C4-2B (cell line): ENCODE measurements around the gene MAP4K3.
"Not testable (repeated sequence)": the region's sequence is repeated elsewhere in the genome, so short reads cannot be mapped to it uniquely, and the experiment has no call there.

Experiments
- CTCF ChIP-seq: fragments of 450-650 bp; conservative IDR thresholded peaks from 2 replicates; pipeline ENCODE4 v1.5.1; 2017; ENCODE audit warnings: mild to moderate bottlenecking
- ZFX ChIP-seq: fragments of 450-650 bp; IDR thresholded peaks from 2 replicates; pipeline ENCODE4 v1.6.1; 2017

- TF ChIP-seq CTCF, ZFX: not testable (repeated sequence)
These were observed 115.7 kb downstream of the MAP4K3 start for GRCh38 chr2:39321056-39322035.
